ENCODE data around the gene ITM2C.

ITM2C gene

GRCh38 chr2:230886671-230887071 lies 21.9 kb downstream of the ITM2C start:
- no peak for TF ChIP-seq RAD21 (IDR thresholded peaks at IDR 0.05; ENCODE audit: low read depth)

- TF ChIP-seq FOXM1 (IDR thresholded peaks at IDR 0.05; ENCODE audit: borderline replicate concordance, low read depth): no peak
- TF ChIP-seq, protein P1, sequence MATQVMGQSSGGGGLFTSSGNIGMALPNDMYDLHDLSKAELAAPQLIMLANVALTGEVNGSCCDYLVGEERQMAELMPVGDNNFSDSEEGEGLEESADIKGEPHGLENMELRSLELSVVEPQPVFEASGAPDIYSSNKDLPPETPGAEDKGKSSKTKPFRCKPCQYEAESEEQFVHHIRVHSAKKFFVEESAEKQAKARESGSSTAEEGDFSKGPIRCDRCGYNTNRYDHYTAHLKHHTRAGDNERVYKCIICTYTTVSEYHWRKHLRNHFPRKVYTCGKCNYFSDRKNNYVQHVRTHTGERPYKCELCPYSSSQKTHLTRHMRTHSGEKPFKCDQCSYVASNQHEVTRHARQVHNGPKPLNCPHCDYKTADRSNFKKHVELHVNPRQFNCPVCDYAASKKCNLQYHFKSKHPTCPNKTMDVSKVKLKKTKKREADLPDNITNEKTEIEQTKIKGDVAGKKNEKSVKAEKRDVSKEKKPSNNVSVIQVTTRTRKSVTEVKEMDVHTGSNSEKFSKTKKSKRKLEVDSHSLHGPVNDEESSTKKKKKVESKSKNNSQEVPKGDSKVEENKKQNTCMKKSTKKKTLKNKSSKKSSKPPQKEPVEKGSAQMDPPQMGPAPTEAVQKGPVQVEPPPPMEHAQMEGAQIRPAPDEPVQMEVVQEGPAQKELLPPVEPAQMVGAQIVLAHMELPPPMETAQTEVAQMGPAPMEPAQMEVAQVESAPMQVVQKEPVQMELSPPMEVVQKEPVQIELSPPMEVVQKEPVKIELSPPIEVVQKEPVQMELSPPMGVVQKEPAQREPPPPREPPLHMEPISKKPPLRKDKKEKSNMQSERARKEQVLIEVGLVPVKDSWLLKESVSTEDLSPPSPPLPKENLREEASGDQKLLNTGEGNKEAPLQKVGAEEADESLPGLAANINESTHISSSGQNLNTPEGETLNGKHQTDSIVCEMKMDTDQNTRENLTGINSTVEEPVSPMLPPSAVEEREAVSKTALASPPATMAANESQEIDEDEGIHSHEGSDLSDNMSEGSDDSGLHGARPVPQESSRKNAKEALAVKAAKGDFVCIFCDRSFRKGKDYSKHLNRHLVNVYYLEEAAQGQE (IDR thresholded peaks at IDR 0.05; ENCODE audit: low read depth): no peak
- TF ChIP-seq YY1 (IDR thresholded peaks at IDR 0.05; ENCODE audit: low read depth): no peak
- no peak for TF ChIP-seq CEBPB (IDR thresholded peaks at IDR 0.05)
- TF ChIP-seq MAX (IDR thresholded peaks at IDR 0.05): no peak
- no peak for TF ChIP-seq TAF1 (IDR thresholded peaks at IDR 0.05; ENCODE audit: low read depth)
- TF ChIP-seq TEAD4 (IDR thresholded peaks at IDR 0.05): no peak
- no peak for TF ChIP-seq EP300 (IDR thresholded peaks at IDR 0.05; ENCODE audit: borderline replicate concordance)
- no peak for TF ChIP-seq RAD21 (IDR thresholded peaks at IDR 0.05; ENCODE audit: low read depth)
- no peak for TF ChIP-seq NFIC (IDR thresholded peaks at IDR 0.05)
- TF ChIP-seq, protein P2, sequence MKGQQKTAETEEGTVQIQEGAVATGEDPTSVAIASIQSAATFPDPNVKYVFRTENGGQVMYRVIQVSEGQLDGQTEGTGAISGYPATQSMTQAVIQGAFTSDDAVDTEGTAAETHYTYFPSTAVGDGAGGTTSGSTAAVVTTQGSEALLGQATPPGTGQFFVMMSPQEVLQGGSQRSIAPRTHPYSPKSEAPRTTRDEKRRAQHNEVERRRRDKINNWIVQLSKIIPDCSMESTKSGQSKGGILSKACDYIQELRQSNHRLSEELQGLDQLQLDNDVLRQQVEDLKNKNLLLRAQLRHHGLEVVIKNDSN (IDR thresholded peaks at IDR 0.05): no peak
- no peak for TF ChIP-seq TCF12 (IDR thresholded peaks at IDR 0.05; ENCODE audit: low read depth)
- TF ChIP-seq CREB1 (IDR thresholded peaks at IDR 0.05; ENCODE audit: low read depth): no peak
- no peak for TF ChIP-seq EGR1 (IDR thresholded peaks at IDR 0.05)
- TF ChIP-seq ZBTB7A (IDR thresholded peaks at IDR 0.05; ENCODE audit: low read depth): no peak
Observed at GRCh38 chr2:230887342-230887741, 22.6 kb downstream of the ITM2C start.

DNA sequence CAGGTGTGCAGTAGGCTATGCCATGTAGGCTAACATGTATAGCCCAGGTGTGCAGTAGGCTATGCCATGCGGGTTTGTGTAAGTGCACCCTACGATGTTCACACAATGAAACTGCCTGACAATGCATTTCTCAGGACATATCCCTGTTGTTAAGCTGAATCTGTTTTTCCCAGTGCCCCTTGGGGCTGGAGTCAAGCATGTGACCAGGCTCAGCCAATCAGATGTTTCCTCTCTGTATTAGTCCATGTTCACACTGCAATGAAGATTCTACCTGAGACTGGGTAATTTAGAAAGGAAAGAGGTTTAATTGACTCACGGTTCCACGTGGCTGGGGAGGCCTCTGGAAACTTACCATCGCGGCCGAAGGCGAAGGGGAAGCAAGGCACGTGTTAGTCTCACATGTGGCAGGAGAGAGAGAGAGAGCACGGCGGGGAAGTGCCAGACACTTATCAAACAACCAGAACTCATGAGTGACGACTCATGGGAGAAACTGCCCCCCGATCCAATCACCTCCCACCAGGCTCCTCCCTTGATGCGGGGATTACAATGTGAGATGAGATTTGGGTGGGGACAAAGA lies 24.2 kb downstream of the ITM2C start:
- TF ChIP-seq TEAD4 (IDR thresholded peaks at IDR 0.05): no peak
- TF ChIP-seq, protein P2 (IDR thresholded peaks at IDR 0.05): peak; percentile 66

- no peak for TF ChIP-seq RAD21 (IDR thresholded peaks at IDR 0.05; ENCODE audit: low read depth)
- no peak for TF ChIP-seq TCF12 (IDR thresholded peaks at IDR 0.05; ENCODE audit: low read depth)
- no peak for TF ChIP-seq FOXM1 (IDR thresholded peaks at IDR 0.05; ENCODE audit: borderline replicate concordance, low read depth)
- no peak for TF ChIP-seq TEAD4 (IDR thresholded peaks at IDR 0.05)
- TF ChIP-seq TAF1 (IDR thresholded peaks at IDR 0.05; ENCODE audit: low read depth): no peak
- TF ChIP-seq YY1 (IDR thresholded peaks at IDR 0.05; ENCODE audit: low read depth): no peak
- TF ChIP-seq NFIC (IDR thresholded peaks at IDR 0.05): no peak
- TF ChIP-seq MAX (IDR thresholded peaks at IDR 0.05): no peak
- no peak for TF ChIP-seq ZBTB7A (IDR thresholded peaks at IDR 0.05; ENCODE audit: low read depth)
- TF ChIP-seq CREB1 (IDR thresholded peaks at IDR 0.05; ENCODE audit: low read depth): no peak
Observed at GRCh38 chr2:230889911-230890601, 25.3 kb downstream of the ITM2C start.

- no peak for TF ChIP-seq TCF12 (IDR thresholded peaks at IDR 0.05; ENCODE audit: low read depth)
- no peak for TF ChIP-seq TAF1 (IDR thresholded peaks at IDR 0.05; ENCODE audit: low read depth)
- TF ChIP-seq EP300 (IDR thresholded peaks at IDR 0.05; ENCODE audit: borderline replicate concordance): no peak
Observed at GRCh38 chr2:230890646-230891045, 25.9 kb downstream of the ITM2C start.

GRCh38 chr2:230891064-230891463 lies 26.3 kb downstream of the ITM2C start:
- TF ChIP-seq YY1 (IDR thresholded peaks at IDR 0.05; ENCODE audit: low read depth) (no peak), CEBPB (IDR thresholded peaks at IDR 0.05) (no peak), TCF12 (IDR thresholded peaks at IDR 0.05; ENCODE audit: low read depth) (no peak), FOXM1 (IDR thresholded peaks at IDR 0.05; ENCODE audit: borderline replicate concordance, low read depth) (no peak), ZBTB7A (IDR thresholded peaks at IDR 0.05; ENCODE audit: low read depth) (no peak), NFIC (IDR thresholded peaks at IDR 0.05) (no peak), EP300 (IDR thresholded peaks at IDR 0.05; ENCODE audit: borderline replicate concordance) (no peak), TEAD4 (IDR thresholded peaks at IDR 0.05) (no peak), CREB1 (IDR thresholded peaks at IDR 0.05; ENCODE audit: low read depth) (no peak), TAF1 (IDR thresholded peaks at IDR 0.05; ENCODE audit: low read depth) (no peak), EGR1 (IDR thresholded peaks at IDR 0.05) (no peak), MAX (IDR thresholded peaks at IDR 0.05) (no peak), RAD21 (IDR thresholded peaks at IDR 0.05; ENCODE audit: low read depth) (no peak)
- TF ChIP-seq, protein P1 (IDR thresholded peaks at IDR 0.05; ENCODE audit: low read depth): no peak
- TF ChIP-seq, protein P2 (IDR thresholded peaks at IDR 0.05): no peak

All from Ishikawa (cell line).